CD14-positive monocyte (primary cell): ENCODE data around the gene KCTD7. TPM values are rescaled to one million over a fixed set of nuclear protein-coding genes. Genes with fewer than 3 reads are reported as not detected.

Source experiments
- DNase-seq, 3 donors: peaks; one replicate each; pipeline ENCODE4 v3.0.0-alpha.2; 2011 to 2022
- H2AFZ ChIP-seq: 2 replicates; pipeline ENCODE4 v1.6.0; 2012; ENCODE audit warnings: mild to moderate bottlenecking, low read depth, low read length, inconsistent platforms; ENCODE audit not compliant: insufficient read depth, poor library complexity, severe bottlenecking
- H3K27ac ChIP-seq, 2 donors: 1 replicate in 1 of 2; 2 replicates in 1 of 2; pipeline ENCODE4 v1.5.1; 2012 to 2013; ENCODE audit warnings: low read length in 2 of 2, control low read depth in 1 of 2, inconsistent platforms in 1 of 2, low read depth in 1 of 2, mild to moderate bottlenecking in 1 of 2
- H3K27me3 ChIP-seq, 2 donors: one replicate each; pipeline versions ENCODE4 v1.6.0 to v1.6.1; 2011 to 2013; ENCODE audit warnings: low read length in 2 of 2; ENCODE audit not compliant: control insufficient read depth in 2 of 2, insufficient read depth in 2 of 2
- H3K36me3 ChIP-seq, 2 donors: replicated peaks in 1 of 2; 1 replicate in 1 of 2; 2 replicates in 1 of 2; pipeline versions ENCODE4 v1.5.1 to v1.6.1; 2012 to 2013; ENCODE audit warnings: low read length in 2 of 2, control low read depth in 1 of 2, inconsistent platforms in 1 of 2, mild to moderate bottlenecking in 1 of 2; ENCODE audit not compliant: insufficient read depth in 2 of 2, control insufficient read depth in 1 of 2
- H3K4me1 ChIP-seq, 2 donors: 1 replicate in 1 of 2; 2 replicates in 1 of 2; pipeline versions ENCODE4 v1.5.1 to v1.6.1; 2012 to 2013; ENCODE audit warnings: low read length in 2 of 2, control low read depth in 1 of 2, inconsistent platforms in 1 of 2, mild to moderate bottlenecking in 1 of 2, moderate library complexity in 1 of 2; ENCODE audit not compliant: insufficient read depth in 2 of 2, control insufficient read depth in 1 of 2
- H3K4me2 ChIP-seq: replicated peaks from 2 replicates; pipeline ENCODE3; 2012; ENCODE audit warnings: low read length, moderate library complexity, mild to moderate bottlenecking; ENCODE audit not compliant: poor library complexity, severe bottlenecking; ENCODE audit errors: extremely low read depth
- H3K4me3 ChIP-seq, 3 experiments: fragments of 200-600 bp in 1 of 3; sonication (generic) in 1 of 3; replicated peaks in 1 of 3; 1 replicate in 2 of 3; 2 replicates in 1 of 3; pipeline ENCODE4 v1.5.1; 2011 to 2013; ENCODE audit warnings: low read length in 3 of 3, mild to moderate bottlenecking in 3 of 3, control low read depth in 2 of 3, low read depth in 2 of 3, inconsistent platforms in 1 of 3, moderate library complexity in 1 of 3
- H3K79me2 ChIP-seq: 2 replicates; pipeline ENCODE4 v1.6.0; 2012; ENCODE audit warnings: mild to moderate bottlenecking, control low read depth, inconsistent platforms, low read length, moderate library complexity; ENCODE audit not compliant: insufficient read depth
- H3K9ac ChIP-seq: 2 replicates; pipeline ENCODE4 v1.6.0; 2017; ENCODE audit warnings: low read length, mild to moderate bottlenecking; ENCODE audit not compliant: insufficient read depth, poor library complexity, severe bottlenecking
- H3K9me3 ChIP-seq, 2 donors: replicated peaks in 1 of 2; 1 replicate in 1 of 2; 2 replicates in 1 of 2; pipeline versions ENCODE4 v1.5.1 to v1.6.1; 2012 to 2013; ENCODE audit warnings: low read length in 2 of 2, control low read depth in 1 of 2; ENCODE audit not compliant: control insufficient read depth in 1 of 2, insufficient read depth in 1 of 2
- H4K20me1 ChIP-seq: 2 replicates; pipeline ENCODE4 v1.6.0; 2012; ENCODE audit warnings: mild to moderate bottlenecking, low read length, control low read depth, moderate library complexity; ENCODE audit not compliant: insufficient read depth
- H3K27ac Mint-ChIP-seq, 7 donors: one replicate each; pipeline ENCODE4 v1.8.0; 2020; ENCODE audit warnings: mild to moderate bottlenecking in 7 of 7, mixed read lengths in 7 of 7, moderate library complexity in 6 of 7, inconsistent platforms in 2 of 7
- H3K27me3 Mint-ChIP-seq, 3 donors: one replicate each; pipeline ENCODE4 v1.8.0; 2021 to 2022; ENCODE audit warnings: low read depth in 3 of 3, mild to moderate bottlenecking in 3 of 3, mixed read lengths in 3 of 3, moderate library complexity in 3 of 3, inconsistent platforms in 1 of 3
- H3K36me3 Mint-ChIP-seq, 2 donors: one replicate each; pipeline ENCODE4 v1.8.0; 2020; ENCODE audit warnings: mixed read lengths in 2 of 2, inconsistent platforms in 1 of 2, mild to moderate bottlenecking in 1 of 2
- H3K4me1 Mint-ChIP-seq: one replicate; pipeline ENCODE4 v1.8.0; 2020; ENCODE audit warnings: mild to moderate bottlenecking, mixed read lengths
- H3K4me3 Mint-ChIP-seq, 2 donors: one replicate each; pipeline ENCODE4 v1.8.0; 2020; ENCODE audit warnings: mild to moderate bottlenecking in 2 of 2, mixed read lengths in 2 of 2, moderate library complexity in 1 of 2
- H3K9me3 Mint-ChIP-seq, 7 donors: one replicate each; pipeline ENCODE4 v1.8.0; 2020 to 2022; ENCODE audit warnings: mixed read lengths in 7 of 7, mild to moderate bottlenecking in 6 of 7, moderate library complexity in 6 of 7, inconsistent platforms in 2 of 7
- CTCF ChIP-seq: fragments of 200-600 bp; IDR thresholded peaks from one replicate; pipeline ENCODE4 v1.8.0; 2022; ENCODE audit warnings: antibody characterized with exemption, mild to moderate bottlenecking
- WGBS: methylation state at CpG from one replicate; pipeline ENCODE4 v1.1.5; 2013; ENCODE audit warnings: missing lambda C conversion rate; ENCODE audit not compliant: insufficient coverage; 5-methylcytosine and 5-hydroxymethylcytosine counted together
- intact Hi-C, 2 donors: fragments of 100-400 bp; cut with micrococcal nuclease; formaldehyde crosslinking; loops; one replicate each; pipeline versions ENCODE4 v1.15.0 to v1.15.1; 2023
- polyA plus RNA-seq, 3 donors: library from polyadenylated mRNA; depleted of rRNA in 1 of 3; unstranded in 2 of 3; stranded (reverse) in 1 of 3; fragments of 300-500 nt in 2 of 3; fragments of >200 nt in 1 of 3; fragmentation: Illumina TruSeq in 2 of 3; gene quantifications; 1 replicate in 2 of 3; 2 replicates in 1 of 3; pipeline ENCODE4 v1.2.3, GENCODE V29; 2012 to 2021

The KCTD7 gene
- polyA plus RNA-seq, 3 donors: 1.8 to 9.2 (median 2.7) TPM

- peaks cover 0 to 11% (median 2%) of the 10 kb centered on the region in 7 donors for H3K9me3 Mint-ChIP-seq
- intact Hi-C loops: no loop called here
Observed at GRCh38 chr7:66638309-66639099, 9.8 kb downstream of the KCTD7 start.

GRCh38 chr7:66639773-66640172 is 11.1 kb downstream of the KCTD7 start:
- Mint-ChIP-seq H3K9me3 (peaks cover 0 to 8% (median 2%) of the 10 kb centered on the region in 7 donors), H3K27me3 (peaks cover 28 to 63% (median 30%) of the 10 kb centered on the region in 3 donors), H3K36me3 (peaks cover 81 to 84% of the 10 kb centered on the region in 2 donors), H3K4me1 (peaks cover 3% of the 10 kb centered on the region), H3K4me3 (peak overlapping the region in 1 of 2 donors; percentile 59), H3K27ac (peak overlapping the region in 1 of 7 donors; percentile 28)
- H3K4me1 ChIP-seq: peaks cover 0 to 5% of the 10 kb centered on the region in 2 donors
- peaks cover 6 to 31% of the 10 kb centered on the region in 2 donors for H3K27me3 ChIP-seq
- WGBS: 100% methylated on average over 3 of the region's 3 CpGs
- H2AFZ ChIP-seq: no peak overlapping the region
- no peak overlapping the region for H3K9ac ChIP-seq
- no peaks in the 10 kb centered on the region for H3K79me2 ChIP-seq
- H3K9me3 ChIP-seq: no peaks in the 10 kb centered on the region
- H3K4me3 ChIP-seq: no peak overlapping the region
- TF ChIP-seq CTCF: no peak
- no peak overlapping the region for H3K4me2 ChIP-seq
- intact Hi-C loops: no loop called here
- peaks cover 20 to 75% of the 10 kb centered on the region in 2 donors for H3K36me3 ChIP-seq
- H3K27ac ChIP-seq: no peak overlapping the region
- DNase-seq: no peak
- no peaks in the 10 kb centered on the region for H4K20me1 ChIP-seq

More at GRCh38 chr7:66638309-66639099, 9.8 kb downstream of the KCTD7 start:
- Histone ChIP-seq H3K4me2 (no peak overlapping the region), H3K4me1 (peaks cover 0 to 8% of the 10 kb centered on the region in 2 donors), H3K79me2 (no peaks in the 10 kb centered on the region), H3K9ac (no peak overlapping the region), H2AFZ (no peak overlapping the region), H3K36me3 (peaks cover 20 to 77% of the 10 kb centered on the region in 2 donors), H3K4me3 (no peak overlapping the region), H4K20me1 (no peaks in the 10 kb centered on the region), H3K27ac (no peak overlapping the region), H3K27me3 (peaks cover 4 to 32% of the 10 kb centered on the region in 2 donors), H3K9me3 (no peaks in the 10 kb centered on the region)
- peaks cover 3% of the 10 kb centered on the region for H3K4me1 Mint-ChIP-seq
- peaks cover 22 to 61% (median 31%) of the 10 kb centered on the region in 3 donors for H3K27me3 Mint-ChIP-seq
- H3K36me3 Mint-ChIP-seq: peaks cover 79 to 81% of the 10 kb centered on the region in 2 donors
- H3K4me3 Mint-ChIP-seq: no peak overlapping the region
- DNase-seq: no peak
- peak overlapping the region in 1 of 7 donors; percentile 3 for H3K27ac Mint-ChIP-seq
- WGBS: 97% methylated on average over 16 of the region's 21 CpGs
- no peak for TF ChIP-seq CTCF
